Measurements from ENCODE around the gene ASCL1.

The ASCL1 gene

DNA sequence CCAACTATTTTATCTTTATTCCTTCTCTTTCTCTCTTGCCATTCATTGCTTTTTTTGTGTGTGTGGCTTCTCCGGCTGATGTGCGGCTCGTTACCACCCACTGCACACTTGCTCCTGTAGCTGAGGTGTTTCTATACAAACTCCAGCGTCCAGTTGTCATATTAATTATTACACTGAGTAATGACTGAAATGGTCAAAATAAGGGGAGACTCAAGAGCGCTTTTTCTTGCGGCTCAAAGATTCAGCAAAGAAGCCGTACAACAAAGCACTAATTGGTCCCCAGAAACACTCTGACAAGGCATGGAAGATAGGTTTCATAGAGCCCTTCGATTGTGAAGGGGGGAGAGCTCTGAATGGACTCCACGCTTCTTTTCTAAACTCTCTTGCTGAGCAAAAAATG is 5.6 kb upstream of the ASCL1 start:
- DNase-seq (ENCODE audit: low read depth in 2 of 2) = no peak

- no peak for DNase-seq (ENCODE audit: low read depth in 2 of 2)
Measured at GRCh38 chr12:102953221-102953620, 4.3 kb upstream of the ASCL1 start.

GRCh38 chr12:102954134-102954533 is 3.3 kb upstream of the ASCL1 start:
- DNase-seq (ENCODE audit: low read depth in 2 of 2) = no peak

- no peak for DNase-seq (ENCODE audit: low read depth in 2 of 2)
Measured at GRCh38 chr12:102955926-102956737, 1.3 kb upstream of the ASCL1 start.

GRCh38 chr12:102956738-102957327 is 641 bp upstream of the ASCL1 start:
- no peak for DNase-seq (ENCODE audit: low read depth in 2 of 2)

- DNase-seq (ENCODE audit: low read depth in 2 of 2) = no peak
Measured at GRCh38 chr12:102958073-102958829, 777 bp downstream of the ASCL1 start.

- no peak for DNase-seq (ENCODE audit: low read depth in 2 of 2)
Measured at GRCh38 chr12:102958830-102959176, 1.3 kb downstream of the ASCL1 start.

DNA sequence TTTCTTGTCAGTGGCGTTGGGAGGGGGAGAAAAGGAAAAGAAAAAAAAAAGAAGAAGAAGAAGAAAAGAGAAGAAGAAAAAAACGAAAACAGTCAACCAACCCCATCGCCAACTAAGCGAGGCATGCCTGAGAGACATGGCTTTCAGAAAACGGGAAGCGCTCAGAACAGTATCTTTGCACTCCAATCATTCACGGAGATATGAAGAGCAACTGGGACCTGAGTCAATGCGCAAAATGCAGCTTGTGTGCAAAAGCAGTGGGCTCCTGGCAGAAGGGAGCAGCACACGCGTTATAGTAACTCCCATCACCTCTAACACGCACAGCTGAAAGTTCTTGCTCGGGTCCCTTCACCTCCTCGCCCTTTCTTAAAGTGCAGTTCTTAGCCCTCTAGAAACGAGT is 1.9 kb downstream of the ASCL1 start:
- DNase-seq (ENCODE audit: low read depth in 2 of 2) = no peak

DNA sequence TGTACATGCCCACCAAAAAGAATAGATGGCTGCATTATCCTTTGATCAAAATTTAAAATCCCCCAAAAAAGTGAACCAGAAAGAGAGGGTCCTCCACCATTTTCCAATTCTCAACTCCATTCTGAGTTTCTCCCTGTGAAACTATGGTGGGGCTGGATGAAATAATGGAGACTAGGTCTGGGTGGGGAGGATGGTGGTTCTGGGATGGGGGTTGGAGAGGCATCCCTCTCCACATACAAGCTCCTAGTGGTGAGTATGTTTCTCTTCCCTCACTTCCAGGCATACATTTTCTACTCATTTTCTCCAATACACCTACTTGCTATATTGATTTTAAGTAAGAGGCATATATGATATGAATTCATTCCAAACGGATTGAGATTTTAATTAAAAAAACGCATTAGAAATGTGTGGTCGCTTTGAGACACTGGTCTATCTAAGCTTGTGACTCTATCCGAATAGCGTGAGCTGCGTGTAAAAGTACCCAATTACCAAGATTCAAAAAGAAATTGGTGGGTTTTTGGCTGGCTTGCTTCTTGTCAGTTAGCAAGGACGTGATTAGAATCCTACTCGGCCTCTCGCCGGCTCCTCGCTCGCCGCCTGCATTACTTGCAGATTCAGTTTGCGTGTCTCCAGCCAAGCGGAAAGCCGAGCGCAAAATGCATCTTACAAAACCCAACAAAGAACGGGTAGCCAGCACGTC is 3.4 kb downstream of the ASCL1 start:
- DNase-seq (ENCODE audit: low read depth in 2 of 2) = no peak

DNA sequence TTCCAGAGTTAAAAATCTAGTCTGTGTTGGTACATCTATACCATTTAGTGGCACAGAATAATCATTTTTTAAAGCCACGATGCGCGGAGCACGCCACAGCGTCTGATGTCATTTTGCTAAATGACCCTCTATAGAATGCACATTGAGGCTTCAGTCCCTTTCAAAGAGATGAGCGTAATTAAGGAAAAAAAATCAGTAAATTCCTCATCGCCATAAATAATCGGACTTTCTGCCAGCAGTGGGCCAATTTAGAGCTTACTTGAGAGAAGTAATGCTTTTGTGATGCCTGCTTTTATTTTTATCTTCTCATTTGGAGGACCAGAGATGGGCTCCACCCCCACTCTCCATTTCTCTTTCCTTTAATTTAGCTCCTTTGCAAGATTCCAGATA is 4.0 kb downstream of the ASCL1 start:
- DNase-seq (ENCODE audit: low read depth in 2 of 2) = no peak

- DNase-seq (ENCODE audit: low read depth in 2 of 2) = no peak
Measured at GRCh38 chr12:102962532-102962931, 5.1 kb downstream of the ASCL1 start.

DNA sequence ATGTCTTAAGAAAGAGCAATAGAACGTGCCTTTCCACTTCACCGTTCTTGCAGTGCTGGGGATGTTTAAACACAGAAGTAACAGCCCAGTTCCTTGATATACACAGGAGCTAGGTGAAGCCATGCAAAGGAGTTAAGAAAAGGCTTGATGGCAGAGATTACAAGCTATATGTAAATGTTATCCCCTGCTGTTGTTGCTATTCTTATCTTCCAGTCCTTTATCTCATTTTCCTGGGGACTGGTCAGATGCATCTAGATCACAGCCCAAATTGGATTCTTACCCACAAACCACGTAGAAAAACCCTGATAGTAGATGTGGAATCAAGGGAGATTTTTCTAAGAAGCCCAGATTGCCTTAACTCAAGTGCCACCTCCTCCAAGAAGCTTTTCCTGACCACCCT is 5.5 kb downstream of the ASCL1 start:
- no peak for DNase-seq (ENCODE audit: low read depth in 2 of 2)

DNA sequence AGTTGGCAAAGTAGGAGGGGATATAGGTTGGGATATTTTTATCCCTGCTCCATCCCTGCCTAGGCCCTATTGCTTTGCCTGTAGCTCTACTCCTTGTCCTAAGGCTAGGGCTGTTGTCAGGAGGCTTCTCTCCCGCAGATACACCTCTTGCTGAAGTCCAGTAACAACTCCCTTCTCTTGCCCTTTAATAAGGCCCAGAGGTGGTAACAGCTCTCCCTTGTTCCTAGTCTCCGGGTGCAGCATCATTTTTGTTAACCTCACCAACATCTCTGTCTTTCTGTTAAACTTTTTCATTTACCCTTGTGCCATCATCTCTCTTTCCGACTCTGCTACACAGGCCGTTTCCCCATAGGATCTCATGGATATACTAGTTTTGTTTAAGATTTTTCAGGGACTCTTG is 6.3 kb downstream of the ASCL1 start:
- DNase-seq (ENCODE audit: low read depth in 2 of 2) = no peak

DNA sequence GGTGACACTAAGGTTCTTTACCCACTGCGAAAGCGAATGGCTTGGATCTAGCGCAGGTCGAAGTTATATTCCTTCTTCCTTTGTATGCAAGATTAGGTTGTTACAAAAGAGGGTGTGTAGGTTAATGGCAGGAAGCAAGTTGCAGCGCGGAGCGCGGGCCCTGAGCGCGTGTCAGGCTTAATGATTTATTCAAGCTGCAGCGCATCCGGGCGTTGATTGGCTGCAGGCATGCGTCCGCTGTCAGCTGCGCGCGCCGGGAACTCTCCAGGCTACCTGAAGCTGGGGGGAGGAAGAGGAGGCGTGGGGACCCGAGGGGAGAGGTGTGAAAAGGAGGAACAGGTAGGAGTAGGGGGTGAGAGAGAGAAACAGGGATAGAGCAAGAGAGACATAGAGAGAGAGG is 7.4 kb downstream of the ASCL1 start:
- DNase-seq (ENCODE audit: low read depth in 2 of 2) = no peak

- no peak for DNase-seq (ENCODE audit: low read depth in 2 of 2)
Measured at GRCh38 chr12:102965281-102966155, 8.0 kb downstream of the ASCL1 start.

DNA sequence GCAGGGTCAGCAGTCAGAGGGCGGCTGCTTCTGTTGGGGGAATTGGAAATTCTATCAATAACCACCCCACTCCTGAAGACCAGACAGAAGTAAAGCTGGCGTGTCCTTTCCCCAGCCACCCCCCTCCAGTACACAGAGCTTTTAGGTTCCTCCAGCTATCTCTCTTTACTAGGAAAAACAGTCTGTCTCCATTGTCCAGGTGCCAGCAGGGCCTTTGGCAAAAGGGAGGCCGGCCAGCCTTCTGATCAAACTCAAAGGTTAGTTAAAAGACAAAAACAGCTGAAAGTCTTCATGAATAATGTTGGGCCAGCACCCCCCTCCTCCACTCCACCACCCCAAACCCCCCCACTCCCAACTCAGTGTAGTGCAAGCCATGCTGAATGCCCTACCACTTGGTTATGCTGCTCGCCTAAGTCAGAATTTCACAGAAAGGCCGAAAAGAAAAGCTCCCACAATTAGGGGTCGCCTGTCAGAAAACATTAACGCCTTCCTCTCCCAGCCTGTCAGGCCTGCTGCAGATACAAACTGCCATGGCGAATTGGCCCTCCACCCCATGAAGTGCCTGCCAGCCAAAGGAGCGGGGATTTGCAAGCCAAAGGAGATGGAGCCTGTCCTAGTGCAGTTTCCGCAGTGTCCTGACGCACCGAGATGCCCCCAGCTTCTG is 8.9 kb downstream of the ASCL1 start:
- no peak for DNase-seq (ENCODE audit: low read depth in 2 of 2)

DNA sequence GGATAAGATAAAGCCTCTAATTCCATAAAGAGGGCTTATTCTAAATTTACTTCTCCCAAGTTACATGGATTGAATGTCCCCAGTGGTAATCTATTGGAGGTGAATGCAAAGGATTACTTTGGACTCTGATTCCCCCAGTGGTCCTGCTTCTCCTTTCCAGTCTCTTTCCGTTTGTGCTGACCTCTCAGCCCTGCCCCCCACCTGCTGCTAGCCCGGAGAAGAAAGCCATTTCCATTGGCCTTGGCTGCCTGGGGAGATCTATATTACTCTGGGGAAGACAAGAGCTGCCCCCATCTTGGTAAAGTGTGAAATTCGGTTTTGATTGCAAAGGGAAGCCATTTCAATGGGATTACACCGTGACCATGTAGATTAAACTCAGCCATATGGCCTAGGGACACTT is 13.3 kb downstream of the ASCL1 start:
- DNase-seq (ENCODE audit: low read depth in 2 of 2) = no peak

DNA sequence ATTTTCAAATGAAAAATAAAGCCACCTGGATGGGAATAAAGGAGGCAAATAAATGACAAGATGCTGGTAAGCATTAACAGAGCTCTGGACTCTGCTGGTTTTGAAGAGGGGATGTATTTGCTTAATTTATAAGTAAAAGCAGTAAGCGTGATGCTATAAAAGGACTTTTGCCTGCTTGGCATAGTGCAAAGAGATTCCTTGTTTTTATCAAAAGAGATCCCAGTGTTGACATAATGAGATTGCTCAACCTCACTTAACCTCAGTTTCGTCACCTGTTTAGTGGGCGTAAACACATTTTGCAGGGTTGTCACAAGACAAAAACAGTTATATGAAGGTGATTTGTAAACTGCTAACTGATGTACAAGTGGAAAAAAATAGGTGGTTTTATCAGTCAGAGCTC is 13.8 kb downstream of the ASCL1 start:
- DNase-seq (ENCODE audit: low read depth in 2 of 2) = no peak

DNA sequence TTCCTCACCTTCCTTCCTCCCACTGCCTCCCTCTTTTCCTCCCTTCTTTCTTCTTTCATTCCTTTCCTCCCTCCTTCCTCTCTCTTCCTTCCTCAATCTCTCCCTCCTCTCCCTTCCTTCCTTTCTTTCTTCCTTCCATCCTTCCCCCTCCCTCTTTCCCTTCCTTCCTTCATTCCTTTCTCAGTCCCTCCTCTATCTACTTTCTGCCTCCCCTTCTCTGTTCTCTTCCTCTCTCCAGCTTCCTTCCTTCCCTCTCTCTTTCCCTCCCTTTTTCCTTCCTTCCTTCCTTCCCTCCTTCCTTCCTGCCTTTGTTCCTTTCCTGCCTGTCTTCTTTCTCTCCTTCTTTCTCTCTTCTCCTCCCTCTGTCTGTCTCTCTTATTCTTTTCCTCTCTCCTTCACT is 16.1 kb downstream of the ASCL1 start:
- DNase-seq (ENCODE audit: low read depth in 2 of 2) = no peak

DNA sequence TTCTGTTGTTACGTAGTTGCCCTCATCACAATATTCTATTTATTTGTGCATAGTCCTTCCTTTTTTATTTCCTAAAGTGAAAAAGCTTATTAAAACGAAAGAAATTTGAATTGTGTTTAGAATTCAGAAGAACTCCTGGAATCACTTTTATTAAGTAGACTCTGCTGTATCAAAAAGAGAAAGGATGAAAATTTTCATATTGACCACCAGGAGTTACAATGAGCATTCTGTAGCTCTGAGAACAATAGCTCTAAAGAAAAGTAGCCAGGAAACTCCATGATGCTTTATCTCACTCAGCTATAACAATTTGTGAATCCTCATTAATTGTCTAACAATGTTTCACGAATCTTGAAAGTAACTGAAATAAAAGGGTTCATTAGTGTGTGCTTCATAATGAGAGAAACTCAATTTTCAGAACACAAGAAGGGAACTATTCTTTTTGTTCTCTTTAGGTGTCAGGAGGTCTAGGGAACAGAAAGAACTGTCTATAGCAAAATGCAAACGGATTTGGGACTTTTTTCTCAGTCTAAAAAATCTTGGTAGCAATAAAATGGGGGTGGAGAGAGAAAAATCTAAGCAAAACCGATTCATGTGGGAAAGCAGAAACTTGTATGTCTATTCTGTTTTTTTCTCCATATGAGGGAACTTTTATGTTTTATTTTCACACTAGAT is 19.3 kb downstream of the ASCL1 start:
- no peak for DNase-seq (ENCODE audit: low read depth in 2 of 2)

Measured in stimulated activated CD4-positive, alpha-beta T cell treated with anti-CD3 and anti-CD28 coated beads, Interleukin-1b, Interleukin-23, amount 100 ng/mL, for 4 hours (primary cell).